ENCODE results near the gene PPP1R14C. TPM values are rescaled to one million over a fixed set of nuclear protein-coding genes. Genes with fewer than 3 reads are reported as not detected.

Gene PPP1R14C
- total and polyA plus RNA-seq, 7 experiments from 2014 or later, result not detected

- Histone ChIP-seq H3K27ac (ENCODE audit: low read depth, low read length) (no peak overlapping the region), H3K4me1 (ENCODE audit: control insufficient read depth in 2 of 2, insufficient read depth in 2 of 2, low read length in 2 of 2) (no peaks in the 10 kb centered on the region), H3K27me3 (ENCODE audit: control insufficient read depth in 2 of 2, insufficient read depth in 2 of 2, low read length in 2 of 2) (no peaks in the 10 kb centered on the region), H3K36me3 (ENCODE audit: control insufficient read depth in 2 of 3, insufficient read depth in 3 of 3, low read length in 3 of 3) (no peaks in the 10 kb centered on the region), H3K4me3 (ENCODE audit: low read length) (no peak overlapping the region), H3K9me3 (ENCODE audit: control insufficient read depth in 2 of 3, low read length in 3 of 3) (no peaks in the 10 kb centered on the region)
- intact Hi-C loops (cut with micrococcal nuclease), result no loop called here
- Mint-ChIP-seq H3K4me1 (peaks cover 0 to 2% (median 0%) of the 10 kb centered on the region in 7 donors), H3K9me3 (no peaks in the 10 kb centered on the region), H3K27ac (no peak overlapping the region), H3K4me3 (no peak overlapping the region), H3K27me3 (peaks cover 0 to 33% (median 7%) of the 10 kb centered on the region in 5 donors), H3K36me3 (no peaks in the 10 kb centered on the region)
- ChIA-PET CTCF (no interaction called here), POLR2A (no interaction called here)
- DNase-seq (no peak), ATAC-seq (no peak)
Measured at GRCh38 chr6:150202404-150202803, 59.6 kb downstream of the PPP1R14C start.

GRCh38 chr6:150202934-150203333 lies 60.1 kb downstream of the PPP1R14C start:
- CTCF ChIA-PET, result no interaction called here
- no peak for DNase-seq

GRCh38 chr6:150203378-150203777 lies 60.5 kb downstream of the PPP1R14C start:
- POLR2A ChIA-PET, result no interaction called here

More at GRCh38 chr6:150202934-150203333, 60.1 kb downstream of the PPP1R14C start:
- H3K27me3 ChIP-seq (ENCODE audit: control insufficient read depth in 2 of 2, insufficient read depth in 2 of 2, low read length in 2 of 2), result no peaks in the 10 kb centered on the region
- no peak overlapping the region for H3K4me3 Mint-ChIP-seq
- H3K27me3 Mint-ChIP-seq, result peaks cover 0 to 36% (median 7%) of the 10 kb centered on the region in 5 donors
- no peaks in the 10 kb centered on the region for H3K36me3 Mint-ChIP-seq
- peaks cover 0 to 2% (median 0%) of the 10 kb centered on the region in 7 donors for H3K4me1 Mint-ChIP-seq
- H3K4me3 ChIP-seq (ENCODE audit: low read length), result no peak overlapping the region
- intact Hi-C loops (cut with micrococcal nuclease), result no loop called here
- H3K27ac Mint-ChIP-seq, result no peak overlapping the region
- POLR2A ChIA-PET, result no interaction called here
- no peaks in the 10 kb centered on the region for H3K4me1 ChIP-seq (ENCODE audit: control insufficient read depth in 2 of 2, insufficient read depth in 2 of 2, low read length in 2 of 2)
- H3K27ac ChIP-seq (ENCODE audit: low read depth, low read length), result no peak overlapping the region
- H3K36me3 ChIP-seq (ENCODE audit: control insufficient read depth in 2 of 3, insufficient read depth in 3 of 3, low read length in 3 of 3), result no peaks in the 10 kb centered on the region
- H3K9me3 Mint-ChIP-seq, result no peaks in the 10 kb centered on the region
- ATAC-seq, result no peak
- no peaks in the 10 kb centered on the region for H3K9me3 ChIP-seq (ENCODE audit: control insufficient read depth in 2 of 3, low read length in 3 of 3)

GRCh38 chr6:150203871-150204545 lies 61.2 kb downstream of the PPP1R14C start:
- Histone ChIP-seq H3K27ac (ENCODE audit: low read depth, low read length) (no peak overlapping the region), H3K4me1 (ENCODE audit: control insufficient read depth in 2 of 2, insufficient read depth in 2 of 2, low read length in 2 of 2) (no peaks in the 10 kb centered on the region), H3K4me3 (ENCODE audit: low read length) (no peak overlapping the region), H3K36me3 (ENCODE audit: control insufficient read depth in 2 of 3, insufficient read depth in 3 of 3, low read length in 3 of 3) (no peaks in the 10 kb centered on the region), H3K9me3 (ENCODE audit: control insufficient read depth in 2 of 3, low read length in 3 of 3) (no peaks in the 10 kb centered on the region), H3K27me3 (ENCODE audit: control insufficient read depth in 2 of 2, insufficient read depth in 2 of 2, low read length in 2 of 2) (no peaks in the 10 kb centered on the region)
- Mint-ChIP-seq H3K36me3 (no peaks in the 10 kb centered on the region), H3K4me1 (peaks cover 0 to 2% (median 0%) of the 10 kb centered on the region in 7 donors), H3K9me3 (no peaks in the 10 kb centered on the region), H3K4me3 (no peak overlapping the region), H3K27me3 (peaks cover 0 to 29% (median 0%) of the 10 kb centered on the region in 5 donors), H3K27ac (no peak overlapping the region)
- CTCF ChIA-PET, result no interaction called here
- intact Hi-C loops (cut with micrococcal nuclease), result no loop called here
- DNase-seq, result no peak
- no peak for ATAC-seq
- POLR2A ChIA-PET, result no interaction called here

More at GRCh38 chr6:150203378-150203777, 60.5 kb downstream of the PPP1R14C start:
- ATAC-seq (no peak), DNase-seq (no peak)
- Mint-ChIP-seq H3K27me3 (peaks cover 0 to 36% (median 6%) of the 10 kb centered on the region in 5 donors), H3K4me3 (no peak overlapping the region), H3K36me3 (no peaks in the 10 kb centered on the region), H3K4me1 (peaks cover 0 to 2% (median 0%) of the 10 kb centered on the region in 7 donors), H3K9me3 (no peaks in the 10 kb centered on the region), H3K27ac (no peak overlapping the region)
- CTCF ChIA-PET, result no interaction called here
- intact Hi-C loops (cut with micrococcal nuclease), result no loop called here
- no peak overlapping the region for H3K4me3 ChIP-seq (ENCODE audit: low read length)
- no peaks in the 10 kb centered on the region for H3K4me1 ChIP-seq (ENCODE audit: control insufficient read depth in 2 of 2, insufficient read depth in 2 of 2, low read length in 2 of 2)
- H3K27me3 ChIP-seq (ENCODE audit: control insufficient read depth in 2 of 2, insufficient read depth in 2 of 2, low read length in 2 of 2), result no peaks in the 10 kb centered on the region
- H3K27ac ChIP-seq (ENCODE audit: low read depth, low read length), result no peak overlapping the region
- H3K9me3 ChIP-seq (ENCODE audit: control insufficient read depth in 2 of 3, low read length in 3 of 3), result no peaks in the 10 kb centered on the region
- H3K36me3 ChIP-seq (ENCODE audit: control insufficient read depth in 2 of 3, insufficient read depth in 3 of 3, low read length in 3 of 3), result no peaks in the 10 kb centered on the region

GRCh38 chr6:150204705-150205472 lies 62.0 kb downstream of the PPP1R14C start:
- no peaks in the 10 kb centered on the region for H3K36me3 Mint-ChIP-seq
- ChIA-PET POLR2A (no interaction called here), CTCF (no interaction called here)
- no peaks in the 10 kb centered on the region for H3K4me1 ChIP-seq (ENCODE audit: control insufficient read depth in 2 of 2, insufficient read depth in 2 of 2, low read length in 2 of 2)
- peaks cover 0 to 2% (median 0%) of the 10 kb centered on the region in 7 donors for H3K4me1 Mint-ChIP-seq
- no peak for ATAC-seq
- H3K9me3 Mint-ChIP-seq, result no peaks in the 10 kb centered on the region
- no peak overlapping the region for H3K4me3 Mint-ChIP-seq
- no peaks in the 10 kb centered on the region for H3K9me3 ChIP-seq (ENCODE audit: control insufficient read depth in 2 of 3, low read length in 3 of 3)
- H3K27me3 ChIP-seq (ENCODE audit: control insufficient read depth in 2 of 2, insufficient read depth in 2 of 2, low read length in 2 of 2), result no peaks in the 10 kb centered on the region
- no peaks in the 10 kb centered on the region for H3K36me3 ChIP-seq (ENCODE audit: control insufficient read depth in 2 of 3, insufficient read depth in 3 of 3, low read length in 3 of 3)
- H3K27me3 Mint-ChIP-seq, result peaks cover 0 to 28% (median 0%) of the 10 kb centered on the region in 5 donors
- no peak overlapping the region for H3K27ac ChIP-seq (ENCODE audit: low read depth, low read length)
- intact Hi-C loops (cut with micrococcal nuclease), result no loop called here
- no peak overlapping the region for H3K4me3 ChIP-seq (ENCODE audit: low read length)
- DNase-seq, result no peak
- H3K27ac Mint-ChIP-seq, result no peak overlapping the region

GRCh38 chr6:150207931-150208570 lies 65.2 kb downstream of the PPP1R14C start:
- Histone ChIP-seq H3K27me3 (ENCODE audit: control insufficient read depth in 2 of 2, insufficient read depth in 2 of 2, low read length in 2 of 2) (no peaks in the 10 kb centered on the region), H3K27ac (ENCODE audit: low read depth, low read length) (no peak overlapping the region), H3K4me3 (ENCODE audit: low read length) (no peak overlapping the region), H3K9me3 (ENCODE audit: control insufficient read depth in 2 of 3, low read length in 3 of 3) (no peaks in the 10 kb centered on the region), H3K36me3 (ENCODE audit: control insufficient read depth in 2 of 3, insufficient read depth in 3 of 3, low read length in 3 of 3) (no peaks in the 10 kb centered on the region), H3K4me1 (ENCODE audit: control insufficient read depth in 2 of 2, insufficient read depth in 2 of 2, low read length in 2 of 2) (no peaks in the 10 kb centered on the region)
- no peak overlapping the region for H3K27ac Mint-ChIP-seq
- DNase-seq (no peak), ATAC-seq (no peak)
- H3K4me3 Mint-ChIP-seq, result no peak overlapping the region
- H3K9me3 Mint-ChIP-seq, result peaks cover 0 to 2% (median 0%) of the 10 kb centered on the region in 11 donors
- ChIA-PET POLR2A (no interaction called here), CTCF (interaction anchor here (0.6 kb wide), 1 partner anchor 1849 kb away, joined by 3 read pairs; no protein-coding TSS in a partner anchor)
- no peaks in the 10 kb centered on the region for H3K4me1 Mint-ChIP-seq
- intact Hi-C loops (cut with micrococcal nuclease), result no loop called here
- no peaks in the 10 kb centered on the region for H3K36me3 Mint-ChIP-seq
- peaks cover 0 to 29% (median 7%) of the 10 kb centered on the region in 5 donors for H3K27me3 Mint-ChIP-seq
